KBM-7 (cell line): ENCODE measurements around the gene CCNI2.

Experiments used
- DNase-seq: peaks from one replicate; pipeline ENCODE4 v3.0.0-alpha.2; 2015
- in situ Hi-C: fragments of 300-500 bp; cut with MboI; formaldehyde crosslinking; loops from 2 replicates; pipeline ENCODE4 v1.14.3; 2020; ENCODE audit warnings: low sequenced_read_pairs, low pct_unique_long_range_greater_than_20kb, mixed read lengths

Gene CCNI2

DNA sequence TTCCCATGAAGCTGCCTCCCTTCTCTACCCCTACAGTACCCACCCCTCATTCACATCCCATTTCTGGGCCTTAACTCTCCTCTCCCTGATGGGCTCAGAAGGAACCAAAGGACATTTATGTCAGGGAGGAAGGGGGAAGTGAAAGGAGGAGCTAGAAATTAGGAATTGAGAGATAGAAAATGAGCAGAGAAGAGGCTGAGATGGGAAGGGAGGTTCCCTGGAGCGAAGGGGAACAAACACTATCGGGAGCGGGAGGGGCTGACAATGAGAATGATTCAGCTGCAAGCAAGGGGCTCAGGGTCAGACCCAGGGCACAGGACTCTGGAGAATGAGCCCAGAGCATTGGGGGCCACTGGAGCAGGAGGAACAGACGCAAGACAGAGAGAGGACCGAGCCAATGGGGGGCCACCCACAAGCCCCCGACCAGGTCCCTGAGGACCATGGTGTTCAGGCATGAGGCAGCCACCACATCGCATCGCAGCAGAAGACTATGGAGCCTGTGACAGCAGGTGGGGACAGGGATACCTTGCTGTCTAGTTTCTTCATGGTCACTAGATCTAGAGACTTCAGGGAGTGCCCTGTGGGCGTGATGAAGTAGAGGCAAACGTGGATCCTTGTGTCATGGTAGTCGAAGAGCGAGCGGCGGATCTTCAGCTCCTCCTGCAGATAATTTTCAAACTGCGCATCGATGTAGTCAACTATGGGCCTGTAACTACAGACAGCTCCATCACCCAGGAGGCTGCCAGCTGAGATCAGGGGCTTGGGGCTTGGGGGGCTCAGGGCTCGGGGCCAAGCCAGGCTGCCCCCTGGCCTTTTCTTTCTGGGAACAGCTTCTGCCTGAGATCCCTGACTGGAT, 16.2 kb downstream of the CCNI2 start:
- no peak for DNase-seq
- in situ Hi-C loops, result no loop called here

DNA sequence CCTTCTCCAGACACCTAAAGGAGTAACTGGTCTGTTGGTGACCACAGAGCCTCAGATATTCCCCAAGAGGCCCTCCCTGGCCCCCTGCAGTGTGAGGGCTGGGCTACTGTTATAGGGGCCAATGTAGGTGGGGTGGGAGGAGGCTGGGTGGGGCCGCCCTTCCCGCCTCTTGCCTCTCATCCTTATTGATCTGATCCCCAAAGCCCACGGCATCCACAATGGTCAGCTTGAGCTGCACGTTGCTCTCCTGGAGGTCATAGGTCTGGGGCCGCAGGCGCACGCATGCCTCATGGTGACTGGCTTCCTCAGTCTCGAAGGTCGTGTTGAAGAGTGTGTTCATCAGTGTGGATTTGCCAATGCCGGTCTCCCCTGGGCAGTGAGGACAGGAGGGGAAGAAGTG, 16.8 kb downstream of the CCNI2 start:
- DNase-seq, result no peak
- in situ Hi-C loops, result no loop called here

DNA sequence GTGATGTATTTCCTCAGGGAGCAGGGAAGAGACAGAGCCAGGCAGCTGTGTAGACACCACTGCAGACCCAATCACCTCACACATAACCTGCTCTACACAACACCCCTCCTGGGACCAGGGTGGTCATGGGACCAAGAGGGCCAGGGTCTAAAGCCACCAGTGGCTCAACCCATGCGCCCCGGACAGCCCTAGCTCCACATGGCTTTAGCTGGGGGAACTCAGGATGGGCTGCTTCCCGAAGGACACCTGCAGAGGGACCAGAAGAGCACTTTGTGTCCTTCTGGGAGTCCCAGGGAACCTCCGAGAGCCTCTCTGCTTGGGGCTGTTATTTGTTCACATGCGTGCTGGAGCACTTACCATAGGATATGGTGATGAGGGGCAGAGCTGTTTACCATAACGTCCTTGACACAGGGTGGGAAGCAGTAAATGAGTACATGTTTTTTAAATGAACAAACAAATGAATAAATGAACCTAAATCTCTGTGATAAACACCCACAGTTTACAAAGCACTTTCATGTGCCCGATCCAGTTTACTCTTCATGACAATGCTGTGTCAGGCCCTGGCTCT, 17.5 kb downstream of the CCNI2 start:
- in situ Hi-C loops, result no loop called here
- DNase-seq, result no peak

DNA sequence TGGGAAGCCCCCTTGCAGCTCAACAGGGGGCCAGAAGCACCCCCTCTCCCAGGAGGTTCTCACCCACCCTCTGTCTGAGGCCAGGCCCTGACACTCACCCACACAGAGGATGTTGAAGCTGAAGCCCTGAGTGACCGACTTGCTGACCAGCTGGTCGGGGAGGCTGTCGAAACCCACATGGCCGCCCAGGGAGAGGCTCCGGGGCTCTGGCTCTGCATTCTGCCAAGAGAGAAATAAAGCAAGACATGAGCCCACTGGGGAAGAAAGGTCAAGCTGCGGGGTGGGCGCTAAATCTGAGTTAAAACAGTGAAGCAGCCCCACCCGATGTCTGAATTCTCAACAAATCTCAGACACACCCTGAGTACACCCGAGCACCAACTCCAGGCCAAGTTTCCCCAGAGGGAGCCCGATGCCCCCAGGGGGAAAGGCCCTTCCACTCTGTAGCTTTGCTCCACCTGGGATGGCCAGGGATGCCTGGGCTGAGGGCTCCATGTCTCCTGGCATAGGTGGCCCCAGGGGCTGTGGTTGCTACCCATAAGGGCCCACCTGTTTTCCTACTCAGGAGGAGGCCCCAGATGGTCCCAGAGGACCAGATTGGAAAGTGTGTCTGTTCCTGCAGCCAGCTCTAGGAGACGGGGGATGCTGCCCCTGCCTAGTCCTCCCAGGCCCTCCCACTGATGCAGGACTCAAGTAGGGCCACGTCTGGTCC, 18.2 kb downstream of the CCNI2 start:
- DNase-seq, result no peak
- in situ Hi-C loops, result no loop called here

DNA sequence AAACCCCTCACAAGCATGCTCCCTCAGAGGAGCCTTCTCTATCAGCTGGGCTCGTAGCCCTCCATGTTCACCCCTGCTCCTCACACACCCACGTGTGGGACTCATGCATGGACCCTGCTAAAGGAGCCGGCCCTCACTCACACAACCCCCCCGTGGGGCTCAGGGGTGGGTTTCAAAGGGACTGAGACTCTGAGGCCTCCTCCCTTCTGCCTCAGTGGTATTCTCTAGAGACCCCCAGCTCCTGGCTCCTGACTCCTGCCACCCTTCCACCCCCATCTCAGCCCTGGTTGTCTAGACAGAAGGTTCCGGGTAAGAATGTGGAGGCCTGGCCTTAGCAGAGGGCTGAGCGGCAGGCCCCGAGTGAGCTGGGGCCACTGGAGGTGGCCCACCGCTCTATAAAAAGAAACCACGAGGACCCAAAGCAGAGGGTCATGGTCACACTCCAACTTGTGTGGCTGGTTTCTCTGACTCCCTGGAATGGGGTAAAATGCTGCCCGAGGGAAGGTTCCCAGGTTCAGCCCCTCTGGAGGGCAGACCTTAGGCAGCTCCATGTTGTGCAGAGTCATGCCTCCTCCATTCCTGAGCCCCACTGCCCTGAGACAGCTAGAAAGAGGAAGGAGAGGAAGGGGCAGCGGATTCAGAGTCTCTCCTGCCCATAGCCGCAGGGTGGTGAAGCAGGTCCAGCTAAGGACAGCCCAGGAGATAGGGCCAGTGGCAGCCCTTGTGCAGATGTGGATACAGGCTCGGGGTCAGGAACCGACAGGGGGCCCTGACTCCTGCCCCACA, 19.0 kb downstream of the CCNI2 start:
- DNase-seq, result no peak

DNA sequence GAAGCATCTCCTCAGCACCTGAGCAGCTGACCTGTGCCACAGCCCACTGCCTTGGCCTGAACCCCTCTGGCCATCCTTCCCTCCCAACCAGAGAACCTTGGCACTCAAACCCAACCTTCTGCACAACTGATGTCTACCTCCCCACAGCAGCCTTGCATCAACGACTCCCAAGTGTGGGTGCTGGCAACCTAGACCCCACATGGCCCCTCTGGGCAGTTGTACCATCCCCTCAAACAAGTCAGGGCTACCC, 19.5 kb downstream of the CCNI2 start:
- in situ Hi-C loops, result no loop called here
- no peak for DNase-seq

More for the DNA sequence above, 19.0 kb downstream of the CCNI2 start:
- in situ Hi-C loops, result no loop called here

DNA sequence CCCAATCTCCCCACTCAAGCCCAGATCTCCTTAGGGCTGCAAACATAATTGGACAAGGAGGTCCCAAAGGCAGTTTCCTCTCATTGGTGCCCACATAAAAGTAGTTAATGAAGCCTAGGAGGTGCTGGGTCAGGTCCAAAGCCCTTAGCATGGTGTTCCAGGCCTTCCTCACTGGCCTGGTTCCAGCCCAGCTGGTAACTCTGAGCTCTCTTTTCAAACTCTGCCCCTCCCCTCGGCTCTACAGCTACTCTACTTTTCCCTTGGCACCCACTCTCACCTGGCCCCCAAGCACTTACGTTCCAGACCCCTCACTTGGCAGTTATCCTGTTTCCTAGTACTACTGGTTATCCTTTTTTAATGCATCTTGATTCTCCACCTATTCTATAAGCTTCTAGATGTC, 19.9 kb downstream of the CCNI2 start:
- DNase-seq, result no peak
- in situ Hi-C loops, result no loop called here

DNA sequence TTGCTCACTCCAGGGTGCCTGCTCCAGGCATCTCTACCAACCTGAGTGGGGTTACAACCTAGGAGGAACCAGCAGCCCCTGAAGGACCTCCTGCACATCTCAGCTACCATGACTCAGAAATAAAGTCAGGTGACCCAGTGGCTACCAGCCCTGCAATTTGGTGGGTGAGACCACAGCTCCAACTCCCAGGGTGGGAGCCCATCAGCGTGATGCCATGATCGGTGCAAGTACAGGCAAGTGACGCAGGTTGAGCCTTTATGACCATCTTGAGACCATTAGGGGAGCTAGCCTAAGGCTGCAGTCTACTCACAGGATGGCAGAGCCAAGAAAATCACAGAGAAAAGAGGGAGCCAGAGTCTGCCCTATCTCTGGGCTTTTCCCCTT, 21.3 kb downstream of the CCNI2 start:
- DNase-seq, result no peak
- in situ Hi-C loops, result no loop called here

DNA sequence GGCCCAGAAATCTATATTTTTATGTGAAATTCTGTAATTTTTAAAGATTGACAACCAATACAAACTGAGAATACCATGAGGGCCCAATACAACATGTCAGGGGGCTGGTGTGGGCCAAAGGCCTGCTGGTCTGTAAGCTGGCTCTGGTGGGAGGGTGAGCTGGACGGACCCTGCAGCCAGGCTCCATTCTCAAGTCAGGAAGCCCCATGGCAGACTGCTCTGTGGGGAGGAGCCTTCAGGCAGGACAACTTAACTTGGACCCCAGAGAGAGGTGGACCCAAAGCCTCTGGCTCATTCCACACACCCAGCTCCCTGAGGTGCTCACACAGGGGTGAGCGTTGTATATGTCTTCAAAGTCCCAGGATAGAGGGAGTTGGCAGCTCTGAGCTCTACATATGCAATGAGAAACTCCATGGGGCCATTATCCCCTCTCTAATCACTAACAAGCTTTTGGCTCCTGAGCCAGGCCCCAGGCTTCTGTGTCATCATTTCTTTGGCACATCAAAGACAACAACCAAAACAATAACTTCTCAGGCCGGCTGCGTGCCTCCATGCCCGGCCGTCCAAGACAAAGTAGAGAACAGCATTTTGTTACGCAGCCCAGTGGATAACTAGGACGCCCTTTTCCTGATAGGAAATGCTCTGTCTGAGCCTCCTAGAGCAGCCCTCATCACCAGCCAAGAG, 23.4 kb downstream of the CCNI2 start:
- in situ Hi-C loops, result no loop called here
- no peak for DNase-seq

DNA sequence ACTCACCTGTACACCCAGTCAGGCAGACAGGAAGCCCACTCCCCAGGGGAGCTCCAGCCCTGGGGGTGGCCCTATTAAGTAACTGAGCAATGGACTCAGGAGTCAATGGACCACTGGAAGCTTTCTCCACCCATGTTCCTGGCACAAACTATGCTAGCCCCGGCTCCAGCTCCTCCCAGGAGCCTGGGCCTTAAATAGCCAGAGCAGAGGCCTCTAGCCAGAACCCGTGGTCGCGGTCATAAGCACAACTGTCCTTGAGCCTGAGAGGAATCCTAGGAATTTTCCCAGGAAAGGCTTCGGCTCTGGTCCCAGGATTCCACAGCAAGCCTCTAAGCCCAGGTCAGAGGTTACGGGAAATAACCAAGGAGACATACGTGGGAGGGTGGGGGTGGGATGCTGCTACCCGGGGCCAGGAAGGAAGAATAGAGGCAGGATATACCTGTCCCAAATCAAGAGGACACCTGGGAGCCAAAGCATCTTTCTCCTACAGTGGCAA, 24.3 kb downstream of the CCNI2 start:
- DNase-seq, result no peak
- in situ Hi-C loops, result no loop called here

DNA sequence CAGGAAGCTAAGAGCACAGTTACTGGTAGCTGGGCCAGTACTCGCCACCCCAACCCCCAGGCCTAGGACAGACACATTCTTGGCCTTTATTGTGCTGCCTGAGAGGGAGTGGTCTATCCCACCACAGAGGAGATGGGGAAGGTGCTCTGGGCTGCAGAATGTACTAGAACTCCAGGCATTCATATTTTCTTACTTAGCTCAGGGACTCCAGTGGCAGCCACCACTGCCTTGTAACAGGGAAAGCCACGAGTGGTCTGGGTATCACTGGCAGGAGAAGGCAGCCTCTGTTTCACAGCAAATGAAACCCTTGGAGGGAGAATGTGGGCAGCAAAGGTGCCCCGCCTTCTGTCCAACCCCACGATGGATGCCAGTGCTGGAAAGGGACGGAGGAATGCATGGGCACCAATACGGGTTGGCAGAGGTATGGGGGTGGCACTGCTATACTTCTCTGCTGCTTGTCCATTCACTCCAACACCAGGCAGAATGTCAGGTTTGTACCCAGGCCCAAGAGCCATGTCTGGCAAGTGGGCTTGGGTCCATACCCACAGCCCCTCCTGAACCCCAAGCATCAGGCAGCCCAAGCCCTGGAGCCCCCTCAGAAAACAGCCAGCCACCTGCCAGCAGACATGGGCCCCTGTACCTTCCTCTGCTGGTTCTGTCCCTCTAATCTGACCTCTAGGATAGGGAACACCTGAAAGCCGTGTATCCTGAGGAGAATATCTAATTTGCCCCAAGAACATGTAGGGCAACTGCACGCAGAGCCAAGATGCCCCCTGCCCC, 25.3 kb downstream of the CCNI2 start:
- DNase-seq, result no peak
- in situ Hi-C loops, result no loop called here

DNA sequence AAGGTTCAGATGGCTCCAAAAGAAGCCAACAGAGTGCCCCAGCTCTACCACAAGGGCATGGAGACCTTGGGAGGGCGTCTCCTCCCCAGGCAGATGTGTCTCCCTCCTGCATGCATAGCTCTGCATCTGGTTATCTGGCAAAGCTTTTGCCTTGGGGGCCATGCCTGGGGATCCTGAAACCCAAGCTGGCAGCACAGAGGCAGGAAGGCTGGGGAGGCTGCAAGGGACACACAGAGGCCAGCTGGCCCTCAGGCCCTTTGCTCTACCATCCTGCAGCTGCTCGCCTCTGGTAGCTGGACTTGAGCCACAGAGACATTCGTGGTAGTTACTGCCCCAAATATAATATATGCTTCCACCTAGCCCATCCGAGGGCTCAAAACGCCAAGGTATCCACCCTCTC, 25.9 kb downstream of the CCNI2 start:
- no peak for DNase-seq
- in situ Hi-C loops, result no loop called here

DNA sequence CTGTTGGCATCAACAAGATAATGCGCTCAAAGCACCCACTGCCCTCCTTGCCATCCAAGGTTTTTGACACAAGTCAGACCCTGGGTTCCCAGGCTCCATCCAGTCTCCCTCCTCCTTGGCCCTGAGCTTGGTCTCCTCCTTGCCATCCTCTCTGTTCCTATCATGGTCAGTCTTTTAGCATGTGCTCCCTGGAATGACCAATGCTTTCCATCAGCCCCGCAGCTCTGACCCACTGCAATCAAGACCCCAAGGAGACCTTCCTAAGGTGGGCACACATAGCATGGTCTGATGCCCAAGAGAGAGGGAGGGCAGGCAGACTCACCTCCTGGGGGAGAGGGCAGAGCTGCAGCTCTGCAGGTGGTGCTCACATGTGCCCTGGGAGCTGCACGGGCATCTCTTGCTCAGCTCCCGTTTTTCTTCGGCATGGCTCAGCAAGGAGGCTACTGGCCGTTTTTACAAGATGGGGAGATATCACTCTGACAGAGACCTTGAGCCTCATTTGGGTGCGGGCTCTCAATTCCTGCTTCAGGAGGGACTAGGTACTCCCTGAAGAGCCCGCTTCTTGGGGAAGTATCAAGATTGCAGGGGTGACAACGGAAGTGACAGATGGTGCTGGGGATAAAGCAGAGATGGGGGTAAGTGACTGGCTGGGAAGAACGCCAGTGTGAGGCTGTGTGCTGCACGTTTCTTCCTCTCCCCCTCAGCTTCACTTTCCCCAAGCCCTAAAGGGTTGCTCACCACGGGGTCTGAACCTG, 26.6 kb downstream of the CCNI2 start:
- DNase-seq, result peak; percentile 87
- in situ Hi-C loops, result no loop called here

DNA sequence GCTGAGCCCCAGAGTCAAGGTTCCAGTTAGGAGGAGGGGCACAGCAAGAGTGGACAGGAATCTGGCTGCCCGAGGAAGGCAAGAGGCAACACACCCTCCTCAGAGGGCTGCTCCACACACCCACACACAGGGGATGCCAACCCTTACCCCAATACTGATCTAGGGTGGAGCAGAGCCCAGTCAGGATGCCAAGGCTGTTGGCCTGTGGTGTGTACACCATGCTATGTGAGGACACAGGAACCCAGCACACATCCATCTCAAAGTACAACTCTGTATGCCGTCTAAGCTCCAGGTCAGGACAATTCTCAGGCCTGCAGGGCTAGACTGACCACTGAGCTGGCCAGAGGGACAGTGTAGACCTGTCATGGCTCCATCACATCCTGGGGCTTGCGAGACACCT, 27.2 kb downstream of the CCNI2 start:
- in situ Hi-C loops, result no loop called here
- DNase-seq, result no peak

DNA sequence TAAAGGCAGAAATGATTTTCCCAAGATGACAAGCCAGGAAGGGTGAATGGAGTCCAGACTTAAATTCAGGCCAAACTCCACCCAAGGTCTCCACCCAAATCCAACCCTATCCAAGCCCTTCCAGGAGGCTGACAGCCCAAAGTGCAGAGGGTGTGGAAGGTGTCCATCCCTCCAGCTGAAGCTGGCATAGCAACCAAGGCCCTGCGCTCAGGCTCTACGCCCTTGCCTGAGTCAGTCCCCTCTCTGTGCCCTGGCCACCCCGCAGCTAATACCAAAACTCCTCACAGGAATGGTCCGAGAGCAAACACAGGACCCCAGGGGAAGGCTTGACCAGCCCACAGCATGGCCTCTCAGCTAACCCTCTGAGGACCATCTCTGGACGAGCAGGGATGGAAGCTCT, 27.7 kb downstream of the CCNI2 start:
- in situ Hi-C loops, result no loop called here

DNA sequence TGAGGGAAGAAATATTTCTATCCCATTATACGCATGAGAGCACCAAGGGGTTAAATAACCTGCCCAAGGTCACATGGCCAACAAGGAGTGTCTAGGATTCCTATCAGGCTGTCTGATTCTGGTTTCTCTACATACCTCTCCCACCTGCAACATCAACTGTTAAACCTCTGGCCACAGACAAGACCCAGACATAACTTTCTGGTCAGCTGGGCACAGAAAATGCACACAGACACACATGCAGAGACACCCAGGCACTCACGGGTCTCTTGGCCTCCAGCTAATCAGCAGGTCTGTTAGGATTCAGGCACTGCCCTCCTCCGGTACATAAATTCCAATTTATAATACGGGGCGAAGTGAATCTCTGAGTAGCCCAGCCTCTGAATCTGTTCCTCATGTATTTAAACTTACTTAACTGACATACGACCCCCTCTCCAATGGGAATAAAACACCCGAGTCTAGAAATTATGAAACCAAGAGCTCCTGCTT, 28.3 kb downstream of the CCNI2 start:
- in situ Hi-C loops, result no loop called here
- DNase-seq, result no peak

More for the DNA sequence above, 27.7 kb downstream of the CCNI2 start:
- no peak for DNase-seq

DNA sequence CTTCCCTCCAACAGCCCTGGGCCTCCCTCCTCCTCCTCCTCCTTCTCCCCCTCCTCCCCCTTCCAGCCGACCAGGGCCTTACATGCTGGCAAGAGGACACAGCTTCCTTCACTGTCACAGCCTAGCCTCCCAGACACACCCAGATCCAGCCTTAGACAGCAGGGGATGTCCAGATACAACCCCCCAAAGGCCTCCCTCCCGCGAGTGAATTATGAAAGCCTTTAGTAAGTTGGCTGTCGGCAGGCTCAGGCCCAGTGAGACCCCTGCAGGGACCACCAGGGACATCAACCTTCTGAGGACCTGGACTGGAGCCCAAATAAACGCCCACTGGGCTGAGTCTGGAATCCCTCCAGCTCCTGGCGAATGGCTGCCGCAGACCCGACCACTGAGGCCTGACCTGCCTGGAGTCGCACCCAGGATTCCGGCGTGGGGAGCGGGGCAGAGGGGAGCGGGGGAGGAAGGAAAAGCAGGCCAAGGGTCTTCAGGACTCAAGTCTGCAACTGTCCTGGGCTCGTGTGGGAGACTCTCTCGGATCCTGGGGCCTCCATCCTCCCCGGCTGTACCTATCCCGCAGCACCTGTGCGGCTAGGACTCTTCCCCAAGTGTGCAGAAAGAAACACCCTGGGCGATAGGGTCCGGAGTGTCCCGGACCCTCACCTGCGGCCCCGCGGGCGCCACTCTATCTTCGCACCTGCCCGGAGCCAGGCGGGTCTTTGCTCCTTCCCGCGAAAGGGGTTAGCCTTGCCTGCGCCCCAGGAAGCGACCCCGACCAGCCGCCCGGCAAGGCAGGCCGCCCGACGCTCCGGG, 29.1 kb downstream of the CCNI2 start:
- DNase-seq, result peak; percentile 53
- in situ Hi-C loops, result no loop called here
